NCI-H1417 (cell line): Measurements from ENCODE around the gene TOP3A.
A peak's percentile ranks its signal among the peaks of the same experiment; 100 is the strongest.

Source experiments
- DNase-seq, 3 experiments: peaks; one replicate each; lab custom pipeline; 2025; lab: John Stamatoyannopoulos, UW

Gene TOP3A

GRCh38 chr17:18234853-18235380, 79.9 kb downstream of the TOP3A start:
- no peak for DNase-seq

GRCh38 chr17:18233803-18234518, 80.8 kb downstream of the TOP3A start:
- no peak for DNase-seq

GRCh38 chr17:18231164-18231563, 83.6 kb downstream of the TOP3A start:
- DNase-seq: peak in 1 of 3 experiments; percentile 42

- peak in 1 of 3 experiments; percentile 30 for DNase-seq
These were observed 84.3 kb downstream of the TOP3A start for GRCh38 chr17:18230288-18231141.

GRCh38 chr17:18229771-18230170, 85.0 kb downstream of the TOP3A start:
- DNase-seq: no peak

GRCh38 chr17:18229254-18229653, 85.5 kb downstream of the TOP3A start:
- no peak for DNase-seq

GRCh38 chr17:18228176-18228682, 86.6 kb downstream of the TOP3A start:
- DNase-seq: no peak

GRCh38 chr17:18227635-18228034, 87.2 kb downstream of the TOP3A start:
- DNase-seq: no peak

- DNase-seq: no peak
These were observed 88.4 kb downstream of the TOP3A start for GRCh38 chr17:18226284-18226945.

GRCh38 chr17:18225642-18226283, 89.0 kb downstream of the TOP3A start:
- peak in 2 of 3 experiments; percentile 27 to 45 for DNase-seq

GRCh38 chr17:18225121-18225641, 89.6 kb downstream of the TOP3A start, which contains the start of gene LLGL1:
Gene LLGL1, plus strand, starts transcription at chr17:18225635. Its CDS starts 48 bp downstream, at chr17:18225683.
- DNase-seq: peak; percentile 85 to 90 (median 90)

GRCh38 chr17:18224387-18225120, 90.2 kb downstream of the TOP3A start:
- DNase-seq: no peak

- DNase-seq: no peak
These were observed 90.8 kb downstream of the TOP3A start for GRCh38 chr17:18224053-18224386.
